GM19438 (cell line): ENCODE data around the gene MYCL.

ENCODE experiments used
- ATAC-seq: cut with Tn5 transposase; IDR thresholded peaks from one replicate; pipeline ENCODE4 v1.9.1; 2021; ENCODE audit warnings: low read depth; ENCODE audit not compliant: unreplicated experiment

The MYCL gene, protein sequence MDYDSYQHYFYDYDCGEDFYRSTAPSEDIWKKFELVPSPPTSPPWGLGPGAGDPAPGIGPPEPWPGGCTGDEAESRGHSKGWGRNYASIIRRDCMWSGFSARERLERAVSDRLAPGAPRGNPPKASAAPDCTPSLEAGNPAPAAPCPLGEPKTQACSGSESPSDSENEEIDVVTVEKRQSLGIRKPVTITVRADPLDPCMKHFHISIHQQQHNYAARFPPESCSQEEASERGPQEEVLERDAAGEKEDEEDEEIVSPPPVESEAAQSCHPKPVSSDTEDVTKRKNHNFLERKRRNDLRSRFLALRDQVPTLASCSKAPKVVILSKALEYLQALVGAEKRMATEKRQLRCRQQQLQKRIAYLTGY

DNA sequence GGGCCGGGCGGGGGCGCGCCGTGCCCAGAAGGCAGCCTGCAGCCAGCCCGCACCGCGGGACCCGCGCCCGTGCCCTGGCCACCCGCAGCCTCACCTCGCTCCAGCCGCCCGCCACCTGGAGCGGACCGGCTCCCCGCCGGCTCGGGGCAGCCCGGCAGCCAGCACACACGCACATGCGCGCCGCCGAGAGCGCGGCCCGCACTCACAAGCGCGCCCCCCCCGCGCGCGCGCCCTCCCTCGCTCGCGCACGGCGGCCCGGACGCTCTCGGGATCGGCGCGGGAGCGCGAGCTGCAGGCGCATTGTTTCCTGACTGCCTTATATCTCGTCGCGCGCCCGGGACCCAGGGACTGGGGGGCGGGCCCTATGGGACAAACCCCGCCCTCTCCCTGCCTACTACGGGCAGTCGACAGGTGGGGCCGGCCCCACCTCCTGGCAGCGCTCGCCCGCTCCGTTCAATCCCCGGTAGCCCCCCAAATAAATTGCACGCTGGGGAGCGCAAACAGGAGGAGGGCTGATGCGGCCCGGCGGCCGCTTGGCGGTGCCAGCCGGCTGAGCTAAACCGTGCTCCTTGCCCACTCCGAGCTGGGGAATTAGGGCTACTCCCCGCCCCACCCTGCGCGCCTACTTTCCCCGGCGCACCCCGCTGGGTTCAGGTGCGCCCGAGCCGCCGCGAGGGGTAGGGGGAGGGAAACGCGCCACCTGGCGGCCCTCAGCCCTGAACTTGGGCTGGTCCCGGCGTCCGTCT is at the start of gene MYCL:
MYCL (minus strand) TSS at position 204 of the 746 bp plus-strand sequence. CDS start 483 bp downstream, outside the sequence.
- ATAC-seq, result peak; percentile 68

DNA sequence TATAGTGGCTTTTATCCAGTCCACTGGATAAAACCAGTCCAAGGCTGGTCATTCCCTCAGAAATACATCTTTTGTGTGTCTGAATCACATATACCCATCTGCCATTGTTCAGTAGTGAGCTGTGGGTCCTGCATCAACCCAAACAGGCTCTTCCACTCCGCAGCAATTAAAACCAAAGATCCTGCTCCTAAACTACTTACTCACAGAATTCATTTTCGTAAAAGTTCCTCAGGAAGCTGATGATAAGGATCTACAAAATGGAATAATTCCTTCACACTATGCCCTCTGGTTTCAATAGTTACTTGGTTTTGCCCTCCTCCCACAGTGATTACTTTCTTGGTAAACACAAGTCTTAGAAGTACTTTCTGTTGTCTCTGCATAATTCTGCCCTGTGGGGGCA is 48.2 kb upstream of the MYCL start:
- no peak for ATAC-seq

DNA sequence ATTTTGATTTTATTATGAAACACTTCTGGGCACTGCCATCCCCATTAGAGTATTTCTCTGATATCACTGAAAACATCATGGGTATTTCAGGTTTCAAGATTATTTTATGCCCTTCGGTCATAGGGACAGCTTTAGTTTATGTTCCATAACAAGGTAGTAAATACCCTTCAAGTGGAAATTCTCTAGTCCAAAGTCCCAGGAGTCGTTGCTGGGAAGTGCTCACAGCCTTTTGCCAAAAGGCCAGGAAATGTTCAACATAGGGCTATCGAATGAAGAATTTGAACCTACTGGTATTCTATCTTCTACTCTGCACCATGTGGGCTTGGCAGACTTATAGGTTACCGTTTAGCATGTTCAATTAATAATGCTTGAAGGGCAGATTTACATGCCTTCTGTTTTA is 45.5 kb upstream of the MYCL start:
- ATAC-seq, result no peak

DNA sequence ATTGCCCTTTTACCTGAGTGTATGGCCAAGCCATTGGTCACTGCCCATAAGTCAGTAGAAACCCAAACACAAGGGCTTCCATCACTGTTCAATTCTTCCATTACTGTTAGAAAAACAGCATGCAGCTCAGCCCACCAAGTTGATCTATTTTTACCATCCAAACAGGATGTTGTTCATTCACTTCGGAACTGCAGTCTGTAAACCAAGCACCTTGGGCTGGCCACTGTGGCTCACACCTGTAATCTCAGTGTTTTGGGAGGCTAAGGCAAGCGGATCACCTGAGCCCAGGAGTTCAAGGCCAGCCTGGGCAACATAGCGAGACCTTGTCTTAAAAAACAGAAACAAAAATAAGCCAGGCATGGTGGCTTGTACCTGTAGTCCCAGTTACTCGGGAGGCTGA is 44.5 kb upstream of the MYCL start:
- no peak for ATAC-seq

DNA sequence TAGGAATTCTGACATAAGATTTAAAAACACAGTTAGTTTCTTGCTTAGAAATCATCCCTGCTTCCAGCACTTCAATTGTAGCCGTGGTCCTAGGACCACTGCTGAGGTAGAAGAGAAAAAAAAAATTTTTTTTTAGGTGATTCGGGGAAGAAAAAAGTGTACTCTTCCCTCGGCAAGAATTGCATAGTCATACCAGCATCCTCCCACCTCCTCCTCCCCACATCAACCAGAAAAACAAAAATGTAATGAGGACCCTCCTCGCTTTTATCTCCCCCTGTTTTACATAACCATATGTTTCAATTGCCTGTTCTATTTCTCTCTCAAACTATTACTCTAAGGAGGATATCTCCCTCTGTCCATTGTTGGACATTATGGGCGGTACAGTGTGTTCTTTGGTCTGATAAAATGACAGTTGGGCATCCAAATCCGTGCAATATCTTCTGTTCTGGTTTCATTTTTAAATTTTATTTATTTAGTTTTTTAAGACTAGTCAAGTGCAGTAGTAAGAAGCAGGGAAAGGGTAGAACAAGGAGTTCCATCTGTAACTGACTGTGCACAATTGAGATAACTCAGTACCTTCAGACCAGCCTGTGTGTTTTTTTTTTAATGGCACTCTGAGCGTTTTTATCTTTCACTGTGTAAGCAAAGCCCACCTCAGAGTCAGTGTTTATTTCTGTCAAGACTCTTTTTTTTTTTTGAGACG is 42.8 kb upstream of the MYCL start:
- ATAC-seq, result no peak

DNA sequence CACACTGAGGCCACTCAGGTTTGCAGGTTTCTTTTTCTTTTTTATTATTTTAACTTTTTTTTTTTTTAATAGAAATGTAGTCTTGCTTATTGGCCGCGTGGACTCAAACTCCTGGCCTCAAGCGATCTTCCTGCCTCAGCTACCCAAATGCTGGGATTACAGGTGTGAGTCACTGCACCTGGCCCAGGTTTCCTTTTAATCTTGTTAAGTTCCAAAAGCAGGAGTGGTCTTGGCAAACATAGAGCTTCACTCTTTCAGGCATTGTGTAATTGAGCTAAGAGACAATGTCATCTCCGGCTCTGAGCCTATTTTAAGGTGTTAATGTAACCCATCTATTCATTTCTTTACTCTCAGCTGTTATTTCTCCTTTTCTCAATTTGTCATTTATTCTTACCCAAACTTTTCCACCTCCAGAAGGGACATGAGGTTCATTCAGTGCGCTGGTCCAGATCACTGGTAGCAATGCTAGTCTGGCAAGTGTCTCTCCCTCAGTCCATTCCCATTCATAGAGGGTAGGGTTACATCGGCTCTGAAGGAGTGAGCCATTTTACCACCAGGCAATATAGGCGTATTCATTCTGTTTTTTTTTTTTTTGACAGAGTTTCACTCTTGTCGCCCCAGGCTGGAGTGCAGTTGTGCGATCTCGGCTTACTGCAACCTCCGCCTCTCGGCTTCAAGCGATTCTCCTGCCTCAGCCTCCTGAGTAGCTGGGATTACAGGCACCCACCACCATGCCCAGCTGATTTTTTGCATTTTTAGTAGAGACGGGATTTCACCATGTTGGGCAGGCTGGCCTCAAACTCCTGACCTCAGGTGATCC is 42.0 kb upstream of the MYCL start:
- no peak for ATAC-seq

DNA sequence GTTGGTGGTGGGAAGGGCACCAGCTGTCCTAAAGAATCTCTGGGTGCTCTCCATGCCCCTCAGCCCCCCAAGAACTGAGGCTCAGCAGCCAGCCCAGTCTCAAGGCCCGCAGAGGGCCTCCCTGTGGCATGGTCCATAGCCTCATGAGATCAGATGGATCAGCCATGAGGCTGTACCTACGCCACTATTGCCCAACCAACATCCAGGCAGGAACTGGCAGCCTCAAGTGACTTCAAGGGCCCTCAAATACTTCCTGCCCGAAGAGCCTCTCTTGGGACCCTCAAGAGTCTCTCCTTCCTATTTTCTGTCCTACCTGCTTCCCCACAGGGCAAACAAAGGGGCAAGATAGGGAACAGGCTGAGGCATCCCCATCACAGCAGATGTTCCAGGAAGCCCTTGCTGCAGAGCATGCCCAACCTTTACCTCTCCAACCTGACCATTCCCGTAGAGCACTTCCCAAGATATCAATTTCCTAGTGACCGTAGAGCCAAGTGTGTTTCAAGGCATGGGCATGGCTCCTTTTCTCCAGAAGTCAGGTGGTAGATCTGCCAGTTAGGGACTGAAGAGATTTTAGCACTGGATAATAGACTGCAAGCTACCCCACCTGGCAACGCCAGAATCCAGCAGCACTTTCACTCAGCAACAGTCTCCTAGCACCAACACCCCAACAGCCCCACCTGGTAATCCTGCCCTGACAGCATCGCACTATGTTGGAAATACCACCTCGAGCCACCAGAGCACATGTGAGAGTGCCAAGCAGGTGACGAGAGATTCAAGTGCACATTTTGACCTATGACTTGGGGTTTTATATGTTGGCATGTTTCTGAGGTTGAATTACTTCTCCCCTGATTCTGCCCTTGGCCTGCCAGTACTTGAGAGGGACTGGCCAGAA is 39.5 kb upstream of the MYCL start:
- ATAC-seq, result no peak

DNA sequence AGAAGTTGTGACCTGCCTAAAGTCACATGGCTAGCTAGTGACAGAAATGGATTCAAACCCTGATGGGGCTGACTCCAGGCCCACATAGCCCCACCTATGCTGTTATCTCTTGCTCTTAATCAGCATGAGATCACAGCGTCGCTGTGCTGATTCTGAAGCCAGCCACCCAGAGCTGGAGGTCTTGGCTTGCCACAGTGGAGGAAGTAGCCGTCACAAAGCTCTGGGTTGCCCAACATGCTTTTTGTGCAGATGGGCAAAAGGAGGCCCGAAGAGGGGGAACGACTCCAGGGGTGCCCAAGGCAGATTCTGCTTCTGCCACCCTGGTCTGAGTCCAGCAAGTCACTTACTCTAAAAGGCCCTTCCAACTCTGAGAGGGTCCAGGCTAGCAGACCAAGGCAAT is 38.5 kb upstream of the MYCL start:
- ATAC-seq, result no peak

DNA sequence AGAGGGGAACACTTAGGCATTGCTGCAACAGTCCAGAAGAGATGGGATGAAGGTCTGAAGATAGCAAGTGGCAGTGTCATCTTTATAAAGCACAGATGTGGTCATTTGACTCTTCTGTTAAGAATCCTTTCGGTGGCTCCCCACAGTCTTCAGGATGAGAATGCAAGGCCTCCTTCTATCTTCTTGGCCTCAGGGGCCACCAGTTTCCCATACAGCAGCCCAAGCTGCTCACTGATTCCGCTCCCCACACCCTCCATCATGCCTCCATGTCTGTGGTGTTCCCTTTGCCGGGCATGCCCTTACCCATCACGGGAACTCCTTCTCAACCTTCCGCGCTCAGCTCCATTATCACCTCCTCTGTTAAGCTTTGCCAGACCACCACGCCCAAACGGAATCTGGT is 37.1 kb upstream of the MYCL start:
- no peak for ATAC-seq

DNA sequence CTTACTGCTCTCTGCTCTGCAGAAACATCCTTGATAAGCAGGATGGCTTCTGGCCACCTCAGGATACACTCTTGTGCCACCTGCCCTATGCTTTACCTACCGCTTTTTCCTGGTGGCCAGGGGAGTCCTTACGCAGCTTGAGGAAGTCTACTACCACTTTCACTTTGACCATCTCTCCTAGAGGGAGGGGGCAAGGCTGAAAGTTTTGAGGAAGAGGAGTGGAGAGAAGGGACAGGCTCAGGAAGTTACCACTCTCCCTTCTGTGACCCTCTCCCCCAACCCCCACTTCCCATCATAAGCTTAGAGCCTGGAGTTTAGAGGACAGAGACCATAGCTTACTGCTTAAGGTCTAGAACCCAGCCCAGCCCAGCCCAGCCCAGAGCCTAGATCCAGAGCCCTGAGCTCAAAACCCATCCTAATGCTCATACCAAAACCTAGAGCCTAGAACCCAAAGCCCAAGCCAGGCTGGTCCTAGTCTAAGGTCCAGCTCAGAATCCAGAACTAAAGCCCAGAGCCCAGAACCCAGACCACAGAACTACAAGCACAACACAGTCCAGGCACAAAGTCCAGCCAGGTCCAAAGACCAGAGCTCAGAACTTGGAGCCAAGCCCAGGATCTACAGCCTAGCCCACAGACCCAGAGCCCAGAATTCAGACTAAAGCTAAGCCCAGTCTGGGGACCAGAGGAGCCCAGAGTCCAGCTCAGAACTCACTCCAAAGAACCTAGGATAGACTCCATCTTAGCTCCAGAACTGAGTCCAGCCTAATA is 35.2 kb upstream of the MYCL start:
- ATAC-seq, result no peak

DNA sequence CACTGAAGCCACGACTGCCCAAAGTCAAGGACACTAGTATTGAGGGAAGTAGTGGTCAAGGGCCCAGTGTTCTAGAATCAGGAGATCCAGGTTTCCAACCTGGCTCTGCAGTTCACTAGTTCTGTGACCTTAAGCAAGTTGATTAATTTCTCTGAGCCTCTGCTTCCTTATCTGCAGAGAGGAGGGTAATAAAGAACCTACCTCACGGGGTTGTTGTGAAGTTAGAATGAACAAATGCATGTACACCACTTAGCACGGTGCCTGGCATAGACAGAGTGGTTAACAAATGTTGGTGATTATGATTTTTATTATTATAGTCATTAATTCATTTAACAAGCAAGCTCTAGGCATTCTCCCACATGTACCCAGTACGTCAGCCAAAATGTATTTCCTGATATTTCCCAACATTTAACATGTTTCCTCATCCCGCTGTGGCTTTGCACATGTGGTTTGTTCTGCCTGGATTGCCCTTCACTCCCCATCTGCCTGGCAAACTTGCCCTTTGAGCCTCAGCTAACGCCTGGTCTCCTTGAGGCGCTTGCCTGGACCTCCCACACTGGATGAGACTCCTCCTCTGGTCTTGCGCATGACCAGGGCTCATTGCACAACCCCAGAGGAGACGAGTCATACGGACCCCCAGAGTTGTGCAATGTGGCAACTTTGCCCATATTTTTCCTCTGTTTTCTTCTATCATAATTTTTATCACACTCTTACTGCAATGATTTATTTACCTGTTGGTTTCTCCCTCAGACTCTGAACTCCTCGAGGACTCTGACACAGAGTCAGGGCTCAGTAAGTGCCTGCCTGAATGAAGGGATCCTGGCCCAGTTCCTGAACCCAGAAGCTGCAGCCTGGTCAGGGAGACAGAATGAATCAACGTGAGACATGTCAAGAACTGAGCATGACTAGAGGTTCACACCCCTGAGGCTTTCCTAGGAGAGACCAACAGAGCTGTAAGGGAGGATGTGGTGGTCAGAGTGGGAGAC is 32.5 kb upstream of the MYCL start:
- no peak for ATAC-seq

DNA sequence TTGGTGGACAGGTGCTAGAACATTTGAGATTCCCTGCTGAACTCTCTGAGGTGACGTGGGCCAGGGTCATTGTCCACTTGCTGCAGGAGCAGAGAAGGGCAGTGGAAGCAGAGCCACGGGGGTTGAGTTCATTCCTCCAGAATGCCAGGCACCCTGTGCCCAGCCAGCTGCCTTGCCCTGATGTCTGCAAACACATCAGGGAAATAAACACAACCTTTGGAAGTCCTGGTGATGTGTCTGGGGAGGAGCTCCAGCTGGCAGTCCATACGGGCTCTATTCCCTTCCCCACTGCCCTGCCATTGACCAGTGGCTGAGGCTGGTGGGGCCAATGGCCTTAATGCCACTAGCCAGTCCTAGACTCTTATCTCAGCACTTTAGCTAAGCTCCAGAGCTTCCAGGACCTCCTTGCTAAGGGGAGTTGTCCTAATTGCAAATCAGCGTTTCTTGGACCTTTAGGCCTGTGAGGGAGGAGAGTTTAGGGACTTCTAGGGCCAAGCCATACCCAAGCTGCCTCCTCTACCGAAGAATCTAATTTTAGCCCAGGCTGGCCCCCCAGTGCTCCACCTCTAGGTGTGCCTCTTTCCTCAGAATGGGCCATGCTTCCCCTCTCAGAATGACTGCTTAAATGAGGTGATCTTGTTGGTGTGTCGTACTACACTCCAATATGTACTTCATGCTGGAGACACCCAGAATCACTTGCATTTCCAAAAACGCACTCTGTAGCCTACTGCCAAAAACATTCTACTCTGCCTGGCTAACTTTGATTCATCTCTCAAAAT is 27.3 kb upstream of the MYCL start:
- no peak for ATAC-seq

DNA sequence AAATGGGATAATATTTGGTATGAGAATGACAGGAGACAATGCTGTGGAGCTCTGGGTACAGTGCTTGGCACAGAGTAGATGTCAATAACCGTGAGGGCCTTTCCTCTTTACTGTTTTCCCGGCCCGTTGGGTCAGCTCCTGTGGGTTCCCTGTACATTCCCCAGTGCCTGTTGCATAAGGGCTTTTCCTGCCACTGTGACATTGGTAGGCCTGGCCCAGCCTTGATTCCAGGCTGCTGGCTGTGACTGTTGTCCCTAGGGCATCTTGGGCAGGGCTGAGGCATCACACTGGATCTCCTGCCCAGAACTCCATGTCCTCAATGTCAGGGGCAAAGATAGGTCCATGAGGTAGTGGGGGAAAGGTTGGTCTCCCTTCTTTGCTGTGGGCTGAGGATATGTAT is 25.8 kb upstream of the MYCL start:
- no peak for ATAC-seq

DNA sequence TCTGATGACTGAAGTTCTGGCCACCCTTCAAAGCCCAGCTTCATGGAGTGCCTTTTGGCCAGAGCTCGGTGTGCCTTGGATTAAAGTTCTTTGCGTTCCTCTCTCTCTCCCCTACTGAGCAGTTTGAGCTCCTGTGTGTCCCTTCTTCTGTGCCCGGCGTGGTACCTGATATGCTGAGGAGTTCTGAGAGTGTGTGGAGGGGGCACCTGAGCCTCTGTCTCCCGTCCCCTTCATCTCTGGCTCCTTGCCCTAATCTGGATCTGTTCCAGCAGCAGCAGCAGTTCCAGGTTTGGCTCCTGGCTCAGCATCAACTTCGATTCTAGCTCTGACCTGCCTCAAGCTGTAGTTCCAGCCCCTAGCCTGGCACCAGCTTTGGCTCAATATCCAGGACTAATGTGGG is 25.1 kb upstream of the MYCL start:
- ATAC-seq, result no peak

DNA sequence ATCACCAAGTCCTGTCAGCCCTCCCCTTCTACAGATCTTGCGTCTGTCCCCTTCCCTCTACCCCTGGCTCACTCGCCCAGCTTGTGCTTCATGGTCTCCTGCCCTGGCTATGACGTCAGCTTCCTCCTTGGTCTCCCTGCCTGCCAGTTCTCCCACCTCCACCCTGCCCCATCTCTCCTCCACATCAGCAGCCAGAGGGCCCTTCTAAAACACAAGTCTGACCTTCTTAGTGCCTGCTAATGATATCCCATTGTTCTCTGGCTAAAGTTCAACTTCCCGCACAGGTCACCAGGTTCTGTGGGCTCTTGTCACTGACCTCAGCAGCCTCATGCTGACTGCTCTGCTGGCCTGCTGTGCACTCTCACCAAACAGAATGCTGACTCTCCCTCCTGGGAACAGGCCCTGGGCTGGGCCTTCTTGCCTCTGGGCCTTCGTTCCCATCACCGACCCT is 24.7 kb upstream of the MYCL start:
- ATAC-seq, result no peak

DNA sequence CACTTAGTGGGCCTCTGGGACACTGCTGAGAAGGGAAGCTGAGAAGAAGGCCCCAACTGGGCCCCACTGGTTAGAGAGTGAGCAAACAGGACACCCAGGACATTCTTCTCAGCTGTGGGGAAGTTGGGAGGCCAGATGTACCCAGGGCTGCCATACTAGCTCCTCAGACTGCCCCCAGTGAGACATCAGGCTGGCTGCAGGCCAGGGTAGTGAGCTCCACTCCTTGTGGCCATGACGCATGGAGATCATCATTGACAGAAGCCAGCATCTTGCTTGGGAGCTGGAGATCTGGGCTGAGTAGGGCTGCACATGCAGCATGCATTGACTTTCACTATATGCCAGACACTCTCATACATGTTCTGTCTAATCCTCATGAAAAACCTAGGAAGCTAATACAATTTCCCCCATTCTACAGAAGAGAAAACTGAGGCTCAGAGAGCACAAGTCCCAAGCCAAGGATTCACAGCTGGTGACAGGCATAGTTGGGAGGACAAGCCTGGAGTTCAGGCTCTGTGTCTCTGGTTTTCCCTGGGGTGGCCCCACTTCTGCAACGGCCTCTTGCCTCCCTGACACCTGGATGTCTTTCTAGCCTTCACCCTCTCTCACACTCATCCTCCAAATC is 24.1 kb upstream of the MYCL start:
- ATAC-seq, result no peak
